H54 (cell line): ENCODE measurements around the gene CRKL.

ENCODE experiments used
- DNase-seq: peaks from one replicate; pipeline ENCODE4 v3.0.0; 2011; ENCODE audit warnings: low spot score, mixed read lengths; ENCODE audit not compliant: insufficient read length
- FAIRE-seq: peaks from 3 replicates; lab custom pipeline; 2011; peaks lifted over from hg19 to GRCh38; lab: Jason Lieb, UNC
- POLR2A ChIP-seq: IDR thresholded peaks from 2 replicates; pipeline ENCODE4 v1.6.1; 2011; ENCODE audit warnings: low read depth, mild to moderate bottlenecking, low read length

The CRKL gene, protein sequence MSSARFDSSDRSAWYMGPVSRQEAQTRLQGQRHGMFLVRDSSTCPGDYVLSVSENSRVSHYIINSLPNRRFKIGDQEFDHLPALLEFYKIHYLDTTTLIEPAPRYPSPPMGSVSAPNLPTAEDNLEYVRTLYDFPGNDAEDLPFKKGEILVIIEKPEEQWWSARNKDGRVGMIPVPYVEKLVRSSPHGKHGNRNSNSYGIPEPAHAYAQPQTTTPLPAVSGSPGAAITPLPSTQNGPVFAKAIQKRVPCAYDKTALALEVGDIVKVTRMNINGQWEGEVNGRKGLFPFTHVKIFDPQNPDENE

DNA sequence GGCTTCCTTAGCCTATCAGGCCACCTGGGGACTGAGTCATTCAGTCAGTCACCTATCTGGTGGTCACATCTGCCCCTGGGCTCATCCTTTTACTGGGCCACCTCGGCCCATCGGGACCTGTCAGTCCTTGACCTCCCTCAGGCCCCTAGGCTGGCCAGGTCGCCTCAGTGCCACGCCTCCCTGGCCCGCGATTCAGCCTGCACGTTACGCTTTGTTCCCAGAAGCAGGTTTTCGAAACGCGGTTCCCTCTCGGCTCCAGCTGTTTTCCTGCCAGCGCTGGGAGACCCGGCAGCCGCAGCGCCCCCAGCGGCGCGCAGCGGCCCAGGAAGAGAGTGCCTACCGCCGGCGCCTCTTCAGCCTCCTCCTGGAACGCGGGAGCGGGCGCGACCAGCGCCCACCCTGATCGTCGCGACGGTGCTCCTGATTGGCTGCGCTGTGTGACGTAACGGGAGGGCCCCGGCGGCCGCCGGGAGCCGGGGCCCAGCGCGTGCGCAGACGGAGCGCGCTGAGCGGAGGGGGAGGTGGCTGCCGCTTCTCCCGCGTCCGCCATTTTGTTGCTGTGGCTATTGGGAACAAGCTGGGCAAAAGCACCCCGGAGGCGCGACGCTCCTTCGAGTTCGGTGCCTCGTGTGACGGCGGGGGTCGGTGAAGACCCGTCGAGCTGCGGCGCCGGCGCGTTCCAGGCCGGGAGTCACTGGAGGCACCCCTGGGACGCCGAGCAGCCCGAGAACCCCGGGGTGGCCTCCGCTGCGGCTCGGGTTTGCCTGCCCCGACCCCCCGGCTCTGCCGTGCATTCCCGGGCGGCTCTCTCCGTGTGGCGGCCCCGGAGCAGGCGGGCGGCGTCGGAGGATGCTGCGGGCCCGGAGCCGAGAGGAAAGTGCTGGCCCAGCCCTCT is at the start of gene CRKL:
Gene CRKL, plus strand, starts transcription at position 492 of the 895 bp plus-strand sequence. CDS start 528 bp downstream, outside the sequence.
- peak; percentile 80 for TF ChIP-seq POLR2A
- FAIRE-seq = no peak
- DNase-seq = peak; percentile 84

DNA sequence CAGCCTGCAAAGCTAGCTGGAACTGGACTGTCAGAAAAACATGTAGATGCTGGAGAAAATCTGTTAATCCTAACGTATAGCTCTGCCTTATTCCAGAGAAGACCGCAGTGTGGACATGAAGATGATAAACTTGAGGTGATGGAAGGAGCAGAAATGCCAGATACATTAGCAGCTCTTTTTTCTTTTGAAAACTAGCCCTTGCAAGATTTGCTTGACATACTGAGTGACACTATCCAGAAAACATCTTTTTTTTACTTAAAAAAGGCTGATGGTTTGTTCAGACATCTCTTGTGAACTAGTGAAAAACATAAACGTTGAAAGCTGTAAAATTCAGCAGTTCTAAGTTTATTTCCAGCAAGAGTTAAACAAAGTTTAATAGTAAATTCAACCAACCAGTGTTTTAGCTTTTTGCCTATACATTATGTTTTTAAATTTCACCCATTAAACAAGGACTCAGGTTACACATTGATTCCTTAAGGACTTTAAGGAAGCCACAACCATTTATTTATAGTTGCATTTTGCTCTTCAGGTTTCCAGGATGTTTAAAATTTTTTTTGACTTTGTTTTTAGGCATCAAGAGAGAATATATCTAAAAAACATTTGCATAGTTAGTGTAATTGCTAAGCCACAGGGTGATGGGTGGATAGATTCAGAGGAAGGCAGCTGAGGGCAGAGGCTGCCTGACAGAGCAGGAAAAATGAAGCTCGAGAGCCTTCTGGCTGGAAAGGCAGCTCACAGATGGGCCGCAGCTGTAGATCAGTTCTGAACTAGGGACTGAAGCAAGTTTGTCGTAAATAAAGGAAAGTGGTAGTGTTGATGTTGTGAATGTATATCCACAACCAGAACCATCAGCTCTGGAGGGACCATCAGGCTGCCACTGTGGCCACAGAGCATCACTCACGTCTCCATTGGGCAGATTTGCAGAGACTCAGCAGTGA is 48.9 kb upstream of the CRKL start:
- FAIRE-seq (no peak), DNase-seq (no peak)
- TF ChIP-seq POLR2A = no peak

DNA sequence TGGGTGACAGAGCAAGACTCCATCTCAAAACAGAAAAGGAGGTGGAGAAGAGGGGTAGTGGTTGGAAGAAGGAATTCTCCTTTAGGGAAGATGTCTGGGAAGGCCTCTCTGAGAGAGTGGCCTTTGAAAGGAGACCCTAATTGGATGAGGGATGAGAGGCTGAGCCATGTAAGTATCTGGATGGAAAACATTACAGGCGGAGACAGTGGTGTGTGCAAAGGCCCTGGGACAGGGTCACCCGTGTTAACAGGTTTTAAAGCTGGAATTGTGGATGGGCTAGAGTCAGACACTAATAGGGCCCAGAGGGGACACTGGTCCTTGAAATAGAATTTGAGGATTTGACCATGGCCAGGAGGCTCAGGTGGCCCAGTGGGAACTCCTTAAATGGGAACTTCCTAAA is 48.0 kb upstream of the CRKL start:
- no peak for DNase-seq
- TF ChIP-seq POLR2A = no peak
- no peak for FAIRE-seq

DNA sequence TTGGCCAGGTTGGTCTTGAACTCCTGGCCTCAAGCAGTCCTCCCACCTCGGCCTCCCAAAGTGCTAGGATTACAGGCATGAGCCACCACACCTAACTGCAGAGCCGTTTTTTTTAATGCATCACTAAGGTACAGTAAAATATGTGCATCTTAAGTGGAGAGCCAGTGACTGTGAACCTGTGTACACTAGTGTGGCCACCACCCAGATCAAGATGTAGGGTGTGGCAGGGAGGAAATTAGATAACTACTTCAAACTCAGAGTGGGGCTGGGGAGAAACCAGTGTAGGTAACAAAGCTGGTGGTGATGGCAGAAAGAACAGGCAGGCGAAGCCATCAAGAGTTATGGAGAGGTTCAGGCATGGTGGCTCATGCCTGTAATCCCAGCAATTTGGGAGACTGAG is 44.0 kb upstream of the CRKL start:
- FAIRE-seq (no peak), DNase-seq (no peak)
- no peak for TF ChIP-seq POLR2A

DNA sequence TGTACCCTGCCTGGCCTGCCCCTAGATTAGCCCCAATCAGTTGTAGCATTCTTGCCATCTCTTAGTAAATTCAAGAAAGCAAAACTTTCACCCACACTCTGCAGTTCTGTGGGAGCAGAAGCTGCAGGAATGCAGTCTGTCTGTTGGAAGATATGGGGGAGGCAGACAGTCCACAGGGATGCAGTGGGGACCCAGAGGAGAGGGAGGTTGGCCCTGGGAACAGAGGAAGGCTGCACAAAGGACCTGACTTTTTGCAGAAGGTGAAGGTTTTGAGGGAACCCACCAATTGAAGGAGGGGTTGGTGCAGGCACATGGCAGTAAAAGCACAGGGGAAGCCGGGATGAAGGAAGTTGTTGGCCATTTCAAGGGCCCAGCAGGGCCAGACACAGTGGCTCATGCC is 41.9 kb upstream of the CRKL start:
- FAIRE-seq = no peak
- no peak for DNase-seq
- no peak for TF ChIP-seq POLR2A

DNA sequence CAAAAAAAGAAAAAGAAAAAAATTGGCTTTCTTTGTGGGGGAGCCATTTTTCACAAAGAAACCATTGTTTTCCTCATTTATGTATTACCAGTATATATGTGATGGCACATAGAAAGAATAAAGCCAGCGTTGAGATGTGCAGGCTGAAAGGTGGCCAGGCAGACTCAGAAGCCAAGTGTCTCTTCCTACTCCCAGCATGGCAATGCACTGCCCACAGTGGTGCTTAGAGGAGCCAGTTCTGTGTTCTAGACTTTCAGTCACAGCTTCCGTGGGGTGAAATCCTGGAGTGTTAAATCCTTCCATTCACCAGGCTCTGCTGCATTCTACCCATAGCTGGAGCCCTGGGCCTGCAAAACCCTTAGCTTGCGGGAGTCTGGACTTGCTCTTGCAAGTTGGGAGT is 39.5 kb upstream of the CRKL start:
- TF ChIP-seq POLR2A = no peak
- FAIRE-seq = no peak
- no peak for DNase-seq

DNA sequence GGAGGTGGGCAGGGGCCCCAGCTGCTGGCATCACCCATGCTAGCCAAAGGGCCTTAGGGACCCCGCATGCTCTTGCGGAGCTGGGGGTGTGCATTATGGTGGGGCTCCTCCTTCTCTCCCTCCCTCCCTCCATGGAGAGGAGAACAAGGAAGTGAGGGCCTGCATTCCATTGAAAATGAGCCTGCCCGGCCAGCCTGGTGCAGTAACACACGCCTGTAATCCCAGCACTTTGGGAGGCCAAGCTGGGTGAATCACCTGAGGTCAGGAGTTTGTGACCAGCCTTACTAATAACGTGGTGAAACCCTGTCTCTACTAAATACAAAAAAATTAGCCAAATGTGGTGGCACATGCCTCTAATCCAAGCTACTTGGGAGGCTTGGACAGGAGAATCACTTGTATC is 36.0 kb upstream of the CRKL start:
- DNase-seq (no peak), FAIRE-seq (no peak)
- no peak for TF ChIP-seq POLR2A

DNA sequence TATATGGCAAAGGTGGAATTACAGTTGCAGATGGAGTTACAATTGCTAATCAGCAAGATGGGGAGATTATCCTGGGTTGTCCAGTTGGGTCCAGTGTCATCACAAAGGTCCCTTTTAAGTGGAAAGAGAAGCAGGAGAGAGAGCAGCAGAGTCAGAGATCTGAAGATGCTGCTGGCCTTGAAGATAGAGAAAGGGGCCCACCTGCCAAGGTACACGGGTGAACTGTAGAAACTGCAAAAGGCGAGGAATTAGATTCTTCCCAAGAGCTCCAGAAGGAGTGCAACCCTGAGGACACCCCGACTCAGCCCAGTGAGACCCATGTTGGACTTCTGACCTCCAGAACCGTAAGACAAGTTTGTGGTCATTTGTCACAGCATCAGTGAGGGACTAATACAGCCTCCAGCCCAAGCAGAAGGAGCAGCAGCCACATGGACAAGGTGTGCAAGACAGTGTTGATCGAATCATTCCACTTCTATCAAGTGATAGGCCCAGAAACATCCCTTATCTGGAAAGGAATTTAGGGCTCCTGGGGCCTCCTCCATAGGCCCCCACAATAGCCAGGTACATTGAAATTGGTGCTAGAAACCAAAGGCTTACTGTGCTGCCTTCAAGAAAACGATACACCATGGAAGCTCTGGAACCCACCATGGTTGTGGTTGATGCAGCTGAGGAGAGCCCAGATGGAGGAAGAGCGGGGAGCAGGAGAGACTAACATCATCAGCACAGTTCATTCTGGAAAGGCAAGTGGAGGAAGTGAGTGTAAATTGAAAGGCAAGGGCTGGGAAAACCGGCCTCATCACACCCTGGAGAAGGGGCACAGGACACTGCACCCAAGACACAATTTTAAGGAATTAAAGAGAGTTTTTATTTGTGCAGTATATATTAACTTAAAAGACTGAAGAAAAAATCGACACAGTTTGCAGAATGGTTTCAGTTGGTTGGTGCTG is 35.1 kb upstream of the CRKL start:
- no peak for DNase-seq
- TF ChIP-seq POLR2A = no peak
- FAIRE-seq = no peak

DNA sequence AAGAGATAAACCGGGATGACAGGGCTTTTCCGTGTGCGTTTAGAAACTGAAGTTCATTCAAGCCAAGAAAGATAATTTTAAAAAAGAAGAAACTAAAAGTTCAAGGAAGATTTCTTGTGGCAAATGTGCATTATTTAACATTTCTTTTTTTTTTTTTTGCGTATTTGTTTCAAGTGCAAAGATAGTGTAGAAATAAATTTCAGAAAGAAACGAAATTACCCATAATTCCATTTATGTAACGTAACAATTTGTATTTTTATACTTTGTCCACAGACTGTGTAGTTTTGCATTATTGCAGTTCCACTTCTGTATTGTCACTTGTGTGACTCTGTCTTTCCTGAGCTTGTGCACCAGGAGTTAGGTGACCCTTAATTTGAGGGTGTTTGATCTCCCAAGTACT is 34.4 kb upstream of the CRKL start:
- TF ChIP-seq POLR2A = no peak
- DNase-seq (no peak), FAIRE-seq (no peak)

DNA sequence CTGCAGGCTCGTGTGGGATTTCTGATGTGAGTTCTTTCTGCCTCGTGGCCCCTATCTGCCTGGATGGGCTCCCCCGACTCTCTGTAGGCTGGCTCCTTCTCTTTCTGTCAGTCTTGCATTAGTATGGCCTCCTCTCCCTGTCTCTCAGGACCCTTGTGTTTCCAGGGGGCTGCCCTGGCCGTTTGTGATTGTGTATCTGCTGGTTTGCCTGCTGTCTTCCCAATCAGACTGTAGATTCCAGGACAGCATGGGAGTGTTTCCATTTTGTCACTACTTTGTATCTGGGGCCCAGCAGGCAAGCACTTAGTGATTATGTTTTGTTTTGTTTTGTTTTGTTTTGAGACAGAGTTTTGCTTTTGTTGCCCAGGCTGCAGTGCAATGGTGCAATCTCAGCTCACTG is 32.8 kb upstream of the CRKL start:
- no peak for FAIRE-seq
- TF ChIP-seq POLR2A = no peak
- no peak for DNase-seq

DNA sequence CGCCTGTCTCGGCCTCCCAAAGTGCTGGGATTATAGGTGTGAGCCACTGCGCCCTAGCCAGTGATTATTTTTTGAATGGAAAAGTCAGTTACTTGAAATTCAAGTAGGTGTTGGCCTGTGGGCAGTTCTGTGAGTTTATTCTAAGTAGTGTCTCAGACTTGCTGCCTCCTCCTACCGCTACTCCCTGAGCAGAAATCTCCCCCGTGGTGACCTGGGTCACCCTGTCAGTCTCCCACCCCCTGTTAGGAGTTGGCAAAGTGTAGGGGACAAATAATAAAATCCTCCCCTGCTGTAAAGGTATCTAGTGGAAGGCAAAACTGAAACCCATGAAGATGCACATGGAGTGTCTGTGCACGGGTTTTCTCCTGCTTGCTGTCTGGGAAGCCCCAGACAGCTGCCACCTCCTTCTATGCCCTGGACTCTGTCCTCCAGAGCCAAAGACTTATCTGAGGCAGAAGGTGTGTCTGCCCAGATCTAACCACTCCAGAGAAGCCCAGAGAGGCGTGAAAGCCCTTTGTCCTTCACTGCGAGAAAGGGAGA is 32.1 kb upstream of the CRKL start:
- TF ChIP-seq POLR2A = no peak
- FAIRE-seq = no peak
- DNase-seq = no peak

DNA sequence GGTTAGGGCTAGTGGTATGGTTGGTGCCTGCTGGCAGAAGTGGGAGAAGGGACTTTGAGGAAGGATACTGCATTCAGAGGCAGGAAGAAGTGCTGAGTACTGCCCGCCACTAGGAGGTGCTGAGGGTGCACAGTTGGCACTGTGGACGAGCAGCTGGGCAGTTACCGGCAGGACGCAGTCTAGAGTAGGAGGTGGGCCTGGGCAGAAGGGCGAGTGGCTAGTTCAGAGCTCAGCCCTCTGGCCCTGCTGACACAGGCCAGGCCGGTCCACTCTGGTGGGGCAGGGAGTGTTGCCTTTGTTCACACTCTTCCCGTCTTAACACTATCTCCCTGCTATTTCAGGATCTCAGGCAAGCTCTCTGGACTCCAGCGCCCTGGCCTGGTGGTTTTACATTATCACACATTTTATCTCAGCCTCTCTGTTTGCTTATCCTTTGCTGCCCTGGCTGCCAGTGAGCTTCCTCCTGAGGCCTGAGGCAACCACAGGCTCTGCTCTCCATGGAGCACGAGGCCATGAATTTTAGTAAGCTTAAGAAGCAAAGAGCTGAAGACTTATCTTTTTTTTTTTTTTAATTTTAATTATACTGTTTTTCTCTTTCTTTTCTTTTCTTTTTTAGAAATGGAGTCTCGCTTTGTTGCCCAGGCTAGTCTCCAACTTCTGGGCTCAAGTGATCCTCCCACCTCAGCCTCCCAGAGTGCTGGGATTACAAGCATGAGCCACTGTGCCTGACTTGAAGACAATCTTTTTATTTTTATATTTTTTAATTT is 31.5 kb upstream of the CRKL start:
- DNase-seq (peak; percentile 73), FAIRE-seq (peak; percentile 72)
- TF ChIP-seq POLR2A = no peak
